CD8-positive, alpha-beta memory T cell (primary cell): ENCODE data around the gene SPATA12. TPM values are rescaled to one million over a fixed set of nuclear protein-coding genes. Genes with fewer than 3 reads are reported as not detected.

Experiments
- CTCF ChIA-PET: fragments of 350-600 bp; sonication (Branson Sonifier 250); formaldehyde crosslinking; loops from one replicate; lab custom pipeline; 2021; ENCODE audit warnings: antibody characterized with exemption; lab: Charles Lee
- POLR2A ChIA-PET: fragments of 350-600 bp; sonication (Branson Sonifier 250); formaldehyde crosslinking; loops from one replicate; lab custom pipeline; 2021; ENCODE audit warnings: antibody characterized with exemption; lab: Charles Lee
- DNase-seq, 5 donors: peaks; one replicate each; pipeline versions ENCODE4 v3.0.0 to v3.0.0-alpha.2; 2020 to 2022; ENCODE audit warnings: mixed read lengths in 1 of 5
- H3K27ac ChIP-seq: one replicate; pipeline ENCODE4 v1.7.0; 2013; ENCODE audit warnings: low read depth, mild to moderate bottlenecking, low read length, moderate library complexity
- H3K27me3 ChIP-seq: 2 replicates; pipeline ENCODE4 v1.7.0; 2013; ENCODE audit warnings: low read length, mild to moderate bottlenecking; ENCODE audit not compliant: insufficient read depth, poor library complexity, severe bottlenecking
- H3K36me3 ChIP-seq: 2 replicates; pipeline ENCODE4 v1.7.0; 2013; ENCODE audit warnings: mild to moderate bottlenecking, low read length, moderate library complexity; ENCODE audit not compliant: insufficient read depth
- H3K4me1 ChIP-seq: 2 replicates; pipeline ENCODE4 v1.7.0; 2013; ENCODE audit warnings: mild to moderate bottlenecking, low read length, moderate library complexity; ENCODE audit not compliant: insufficient read depth
- H3K4me3 ChIP-seq: 2 replicates; pipeline ENCODE4 v1.7.0; 2013; ENCODE audit warnings: mild to moderate bottlenecking, low read length
- H3K9me3 ChIP-seq: 2 replicates; pipeline ENCODE4 v1.7.0; 2013; ENCODE audit warnings: mild to moderate bottlenecking, low read length
- H3K27ac Mint-ChIP-seq, 8 donors: one replicate each; pipeline ENCODE4 v1.8.0; 2020 to 2021; ENCODE audit warnings: mixed read lengths in 8 of 8, mild to moderate bottlenecking in 6 of 8, inconsistent platforms in 3 of 8, moderate library complexity in 3 of 8
- H3K27me3 Mint-ChIP-seq, 2 donors: one replicate each; pipeline ENCODE4 v1.8.0; 2020 to 2021; ENCODE audit warnings: mixed read lengths in 2 of 2, mild to moderate bottlenecking in 1 of 2, moderate library complexity in 1 of 2
- H3K36me3 Mint-ChIP-seq, 3 donors: one replicate each; pipeline ENCODE4 v1.8.0; 2020 to 2021; ENCODE audit warnings: mixed read lengths in 3 of 3, inconsistent platforms in 1 of 3, mild to moderate bottlenecking in 1 of 3
- H3K4me1 Mint-ChIP-seq, 3 donors: one replicate each; pipeline ENCODE4 v1.8.0; 2020 to 2021; ENCODE audit warnings: mixed read lengths in 3 of 3, inconsistent platforms in 1 of 3, mild to moderate bottlenecking in 1 of 3
- H3K4me3 Mint-ChIP-seq, 7 donors: one replicate each; pipeline ENCODE4 v1.8.0; 2020 to 2021; ENCODE audit warnings: mixed read lengths in 7 of 7, mild to moderate bottlenecking in 6 of 7, moderate library complexity in 4 of 7, inconsistent platforms in 2 of 7
- H3K9me3 Mint-ChIP-seq, 5 donors: one replicate each; pipeline ENCODE4 v1.8.0; 2020 to 2022; ENCODE audit warnings: mixed read lengths in 5 of 5, mild to moderate bottlenecking in 3 of 5, moderate library complexity in 2 of 5, inconsistent platforms in 1 of 5
- polyA plus RNA-seq: library from polyadenylated mRNA; unstranded; fragments of 300-500 nt; fragmentation: Illumina TruSeq; gene quantifications from one replicate; pipeline ENCODE4 v1.2.3, GENCODE V29; 2021
- total RNA-seq, 2 experiments: library from RNA; stranded (reverse); gene quantifications; one replicate each; pipeline ENCODE4 v1.2.3, GENCODE V29; 2021

Gene SPATA12
- total and polyA plus RNA-seq, 3 experiments from 2014 or later: not detected

- H3K4me3 Mint-ChIP-seq: no peak overlapping the region
- peaks cover 0 to 2% (median 0%) of the 10 kb centered on the region in 5 donors for H3K9me3 Mint-ChIP-seq
- no peak overlapping the region for H3K27ac Mint-ChIP-seq
- H3K36me3 Mint-ChIP-seq: no peaks in the 10 kb centered on the region
- ChIA-PET CTCF (no interaction called here), POLR2A (no interaction called here)
- no peak overlapping the region for H3K4me3 ChIP-seq
- DNase-seq: no peak
- no peak overlapping the region for H3K27ac ChIP-seq
- H3K27me3 ChIP-seq: no peaks in the 10 kb centered on the region
- H3K27me3 Mint-ChIP-seq: peaks cover 20 to 33% of the 10 kb centered on the region in 2 donors
- H3K4me1 ChIP-seq: no peaks in the 10 kb centered on the region
- no peaks in the 10 kb centered on the region for H3K36me3 ChIP-seq
- H3K4me1 Mint-ChIP-seq: no peaks in the 10 kb centered on the region
- no peaks in the 10 kb centered on the region for H3K9me3 ChIP-seq
Measured at GRCh38 chr3:57086201-57086600, 25.7 kb downstream of the SPATA12 start.

- Mint-ChIP-seq H3K27ac (no peak overlapping the region), H3K36me3 (no peaks in the 10 kb centered on the region), H3K27me3 (peaks cover 9 to 27% of the 10 kb centered on the region in 2 donors), H3K4me1 (no peaks in the 10 kb centered on the region), H3K4me3 (no peak overlapping the region), H3K9me3 (peaks cover 0 to under 1% (median 0%) of the 10 kb centered on the region in 5 donors)
- H3K27me3 ChIP-seq: no peaks in the 10 kb centered on the region
- no peak overlapping the region for H3K27ac ChIP-seq
- POLR2A ChIA-PET: no interaction called here
- no peaks in the 10 kb centered on the region for H3K4me1 ChIP-seq
- no peak overlapping the region for H3K4me3 ChIP-seq
- CTCF ChIA-PET: interaction anchor here (1.9 kb wide), 1 partner anchor 12 kb away, joined by 5 read pairs; no protein-coding TSS in a partner anchor
- H3K36me3 ChIP-seq: no peaks in the 10 kb centered on the region
- DNase-seq: no peak
- H3K9me3 ChIP-seq: no peaks in the 10 kb centered on the region
Measured at GRCh38 chr3:57087361-57088092, 27.1 kb downstream of the SPATA12 start.

GRCh38 chr3:57088503-57088902 lies 28.0 kb downstream of the SPATA12 start:
- no peaks in the 10 kb centered on the region for H3K9me3 ChIP-seq
- H3K36me3 Mint-ChIP-seq: no peaks in the 10 kb centered on the region
- no peaks in the 10 kb centered on the region for H3K9me3 Mint-ChIP-seq
- H3K36me3 ChIP-seq: no peaks in the 10 kb centered on the region
- CTCF ChIA-PET: interaction anchor here (1.9 kb wide), 1 partner anchor 11 kb away, joined by 5 read pairs; no protein-coding TSS in a partner anchor
- no peak overlapping the region for H3K27ac ChIP-seq
- H3K27ac Mint-ChIP-seq: no peak overlapping the region
- no peaks in the 10 kb centered on the region for H3K27me3 ChIP-seq
- H3K27me3 Mint-ChIP-seq: peaks cover 5 to 29% of the 10 kb centered on the region in 2 donors
- H3K4me1 ChIP-seq: no peaks in the 10 kb centered on the region
- no peaks in the 10 kb centered on the region for H3K4me1 Mint-ChIP-seq
- DNase-seq: no peak
- H3K4me3 Mint-ChIP-seq: no peak overlapping the region
- POLR2A ChIA-PET: no interaction called here
- H3K4me3 ChIP-seq: no peak overlapping the region

GRCh38 chr3:57089043-57089442 lies 28.6 kb downstream of the SPATA12 start:
- Mint-ChIP-seq H3K9me3 (no peaks in the 10 kb centered on the region), H3K27me3 (peaks cover 3 to 29% of the 10 kb centered on the region in 2 donors), H3K27ac (no peak overlapping the region), H3K36me3 (no peaks in the 10 kb centered on the region), H3K4me3 (no peak overlapping the region), H3K4me1 (no peaks in the 10 kb centered on the region)
- ChIA-PET CTCF (no interaction called here), POLR2A (no interaction called here)
- Histone ChIP-seq H3K9me3 (no peaks in the 10 kb centered on the region), H3K36me3 (no peaks in the 10 kb centered on the region), H3K27ac (no peak overlapping the region), H3K4me1 (no peaks in the 10 kb centered on the region), H3K27me3 (no peaks in the 10 kb centered on the region), H3K4me3 (no peak overlapping the region)
- DNase-seq: no peak

- no peak overlapping the region for H3K4me3 Mint-ChIP-seq
- POLR2A ChIA-PET: no interaction called here
- no peaks in the 10 kb centered on the region for H3K36me3 Mint-ChIP-seq
- H3K4me1 Mint-ChIP-seq: no peaks in the 10 kb centered on the region
- H3K9me3 ChIP-seq: no peaks in the 10 kb centered on the region
- no peaks in the 10 kb centered on the region for H3K36me3 ChIP-seq
- H3K4me1 ChIP-seq: no peaks in the 10 kb centered on the region
- CTCF ChIA-PET: interaction anchor here (1.5 kb wide), 1 partner anchor 9 kb away, joined by 4 read pairs; no protein-coding TSS in a partner anchor
- no peaks in the 10 kb centered on the region for H3K9me3 Mint-ChIP-seq
- H3K27me3 Mint-ChIP-seq: peaks cover 3 to 33% of the 10 kb centered on the region in 2 donors
- DNase-seq: no peak
- no peak overlapping the region for H3K27ac Mint-ChIP-seq
- no peaks in the 10 kb centered on the region for H3K27me3 ChIP-seq
- H3K27ac ChIP-seq: no peak overlapping the region
- H3K4me3 ChIP-seq: no peak overlapping the region
Measured at GRCh38 chr3:57091521-57092273, 31.2 kb downstream of the SPATA12 start.

GRCh38 chr3:57093489-57093888 lies 33.0 kb downstream of the SPATA12 start:
- Mint-ChIP-seq H3K4me1 (no peaks in the 10 kb centered on the region), H3K4me3 (no peak overlapping the region), H3K27ac (no peak overlapping the region), H3K27me3 (peaks cover 3 to 32% of the 10 kb centered on the region in 2 donors), H3K9me3 (no peaks in the 10 kb centered on the region), H3K36me3 (no peaks in the 10 kb centered on the region)
- H3K9me3 ChIP-seq: no peaks in the 10 kb centered on the region
- no peaks in the 10 kb centered on the region for H3K36me3 ChIP-seq
- H3K27me3 ChIP-seq: no peaks in the 10 kb centered on the region
- no peaks in the 10 kb centered on the region for H3K4me1 ChIP-seq
- ChIA-PET POLR2A (no interaction called here), CTCF (no interaction called here)
- no peak overlapping the region for H3K27ac ChIP-seq
- no peak for DNase-seq
- no peak overlapping the region for H3K4me3 ChIP-seq

GRCh38 chr3:57093971-57094535 lies 33.6 kb downstream of the SPATA12 start:
- ChIA-PET POLR2A (no interaction called here), CTCF (no interaction called here)
- Histone ChIP-seq H3K4me1 (no peaks in the 10 kb centered on the region), H3K9me3 (no peaks in the 10 kb centered on the region), H3K27ac (no peak overlapping the region), H3K27me3 (no peaks in the 10 kb centered on the region), H3K36me3 (no peaks in the 10 kb centered on the region), H3K4me3 (no peak overlapping the region)
- Mint-ChIP-seq H3K9me3 (no peaks in the 10 kb centered on the region), H3K27ac (no peak overlapping the region), H3K4me3 (no peak overlapping the region), H3K36me3 (no peaks in the 10 kb centered on the region), H3K27me3 (peaks cover 0 to 26% of the 10 kb centered on the region in 2 donors), H3K4me1 (no peaks in the 10 kb centered on the region)
- no peak for DNase-seq

GRCh38 chr3:57094575-57094974 lies 34.1 kb downstream of the SPATA12 start:
- Histone ChIP-seq H3K36me3 (no peaks in the 10 kb centered on the region), H3K27me3 (no peaks in the 10 kb centered on the region), H3K9me3 (no peaks in the 10 kb centered on the region), H3K4me3 (no peak overlapping the region), H3K27ac (no peak overlapping the region), H3K4me1 (no peaks in the 10 kb centered on the region)
- H3K4me1 Mint-ChIP-seq: no peaks in the 10 kb centered on the region
- H3K9me3 Mint-ChIP-seq: no peaks in the 10 kb centered on the region
- ChIA-PET CTCF (no interaction called here), POLR2A (no interaction called here)
- H3K4me3 Mint-ChIP-seq: no peak overlapping the region
- no peak for DNase-seq
- H3K27me3 Mint-ChIP-seq: peaks cover 0 to 24% of the 10 kb centered on the region in 2 donors
- no peaks in the 10 kb centered on the region for H3K36me3 Mint-ChIP-seq
- H3K27ac Mint-ChIP-seq: no peak overlapping the region
